Measurements from ENCODE around the gene KIAA0930.

The KIAA0930 gene

GRCh38 chr22:45216133-45217003 lies 24.3 kb downstream of the KIAA0930 start:
- DNase-seq (ENCODE audit: low spot score) = no peak

DNA sequence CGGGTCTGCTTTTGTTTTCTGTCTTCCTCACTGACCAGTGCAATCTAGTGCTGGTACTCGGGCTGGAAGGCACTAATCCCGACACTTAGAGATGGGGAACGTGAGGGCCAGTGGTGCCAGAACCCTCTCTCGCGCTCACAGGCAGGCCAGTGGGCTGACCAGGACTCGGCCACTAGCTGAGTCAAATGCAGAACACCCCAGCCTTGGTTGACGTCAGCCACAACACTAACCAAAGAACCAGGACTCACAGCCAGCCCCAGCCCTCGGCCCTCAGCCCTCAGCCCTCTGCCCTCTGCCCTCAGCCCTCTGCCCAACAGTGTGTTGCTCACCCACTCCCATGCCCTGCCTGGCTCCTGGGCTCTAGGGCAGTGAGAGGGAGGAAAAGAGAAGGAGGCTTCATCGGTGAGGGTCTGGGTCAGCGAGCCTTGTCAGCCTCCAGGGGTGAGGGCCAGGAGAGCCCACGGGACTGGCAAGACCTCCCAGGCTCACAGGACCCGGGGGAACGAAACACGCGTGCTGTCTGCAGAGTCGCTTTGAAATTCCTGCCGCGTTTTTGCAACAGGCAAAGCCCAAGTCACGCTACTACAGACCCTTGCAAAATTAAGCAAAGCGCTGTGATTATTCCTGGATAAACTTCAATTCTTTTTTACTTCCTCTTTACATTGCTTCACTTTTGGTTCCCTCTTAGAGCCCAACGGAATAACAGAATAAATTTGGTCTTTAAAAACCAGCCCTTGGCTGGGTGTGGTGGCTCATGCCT lies 27.5 kb downstream of the KIAA0930 start:
- DNase-seq (ENCODE audit: low spot score) = no peak

GRCh38 chr22:45212306-45212709 lies 28.4 kb downstream of the KIAA0930 start:
- no peak for DNase-seq (ENCODE audit: low spot score)

DNA sequence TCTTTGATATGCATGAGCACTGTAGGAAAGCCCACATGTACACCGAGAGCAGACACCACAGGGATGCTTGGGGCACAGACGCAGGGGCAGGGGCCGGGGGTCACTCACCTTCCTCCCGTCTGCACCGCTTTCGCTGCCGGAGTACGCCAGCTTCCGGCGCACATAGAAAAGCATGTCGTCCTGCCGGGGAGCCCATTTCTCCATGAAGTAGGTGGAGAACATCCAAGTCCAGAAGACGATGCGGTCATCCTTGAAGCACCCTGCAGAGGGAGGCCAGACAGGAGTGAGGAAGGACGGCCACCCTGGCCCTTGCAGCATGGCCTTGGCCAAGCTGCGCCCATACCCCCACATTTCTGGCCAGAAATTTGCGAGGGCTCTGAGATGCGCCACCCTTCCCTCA lies 28.8 kb downstream of the KIAA0930 start:
- no peak for DNase-seq (ENCODE audit: low spot score)

DNA sequence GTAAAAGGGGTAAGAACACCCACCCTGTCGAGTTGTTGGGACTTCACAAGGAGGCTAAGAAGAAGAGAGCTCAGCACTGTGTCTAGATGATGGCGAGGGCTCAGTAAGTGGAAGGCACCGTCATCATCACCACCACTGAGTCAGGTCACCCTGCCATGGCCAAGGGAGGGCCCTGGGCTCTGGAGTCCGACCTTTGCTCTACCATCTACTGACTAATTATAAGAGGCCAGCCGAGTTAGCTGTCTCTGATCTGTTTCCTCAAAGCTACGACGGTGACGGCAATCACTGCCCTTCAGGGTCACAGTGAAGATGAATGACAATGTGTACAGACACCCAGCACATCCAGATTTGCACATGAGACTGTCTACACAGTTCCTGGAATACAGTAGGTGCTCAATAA lies 29.3 kb downstream of the KIAA0930 start:
- no peak for DNase-seq (ENCODE audit: low spot score)

DNA sequence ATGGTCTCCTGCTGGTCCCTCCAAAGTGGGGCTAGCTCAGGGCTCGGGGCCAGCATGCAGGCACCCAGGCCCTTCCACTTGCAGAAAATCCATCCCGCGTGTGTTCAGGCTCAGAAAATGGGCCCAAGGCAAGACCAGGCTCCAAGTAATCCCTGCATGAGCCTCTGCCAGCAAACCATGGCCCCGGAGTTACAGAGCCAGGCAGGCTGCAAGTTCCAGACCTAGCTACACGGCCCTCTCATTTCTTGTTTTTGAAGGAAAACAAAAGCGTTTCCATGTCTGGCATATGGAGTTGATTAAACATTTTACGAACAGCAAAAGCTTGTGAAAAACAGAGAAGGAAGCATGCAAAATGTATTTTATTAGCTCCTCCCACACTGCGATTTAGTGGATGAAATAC lies 29.7 kb downstream of the KIAA0930 start:
- no peak for DNase-seq (ENCODE audit: low spot score)

DNA sequence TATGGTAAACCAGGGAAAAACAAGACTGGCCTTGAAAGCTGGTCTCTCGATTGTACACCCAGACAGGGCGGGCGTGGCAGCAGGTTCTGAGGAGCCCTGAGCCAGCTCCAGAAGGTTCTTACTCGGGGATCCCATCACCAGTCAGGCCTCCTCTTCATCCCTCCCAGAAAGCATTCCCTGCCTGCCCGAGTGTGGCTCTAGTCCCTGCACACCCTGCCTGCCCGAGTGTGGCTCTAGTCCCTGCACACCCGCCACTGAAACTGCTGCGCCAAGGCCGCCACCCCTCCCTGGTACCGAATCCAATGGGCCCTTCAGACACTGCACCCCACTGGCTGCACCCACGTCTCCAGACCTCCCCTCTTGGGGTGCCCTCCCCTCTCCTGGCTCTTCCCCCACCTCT lies 30.1 kb downstream of the KIAA0930 start:
- no peak for DNase-seq (ENCODE audit: low spot score)

DNA sequence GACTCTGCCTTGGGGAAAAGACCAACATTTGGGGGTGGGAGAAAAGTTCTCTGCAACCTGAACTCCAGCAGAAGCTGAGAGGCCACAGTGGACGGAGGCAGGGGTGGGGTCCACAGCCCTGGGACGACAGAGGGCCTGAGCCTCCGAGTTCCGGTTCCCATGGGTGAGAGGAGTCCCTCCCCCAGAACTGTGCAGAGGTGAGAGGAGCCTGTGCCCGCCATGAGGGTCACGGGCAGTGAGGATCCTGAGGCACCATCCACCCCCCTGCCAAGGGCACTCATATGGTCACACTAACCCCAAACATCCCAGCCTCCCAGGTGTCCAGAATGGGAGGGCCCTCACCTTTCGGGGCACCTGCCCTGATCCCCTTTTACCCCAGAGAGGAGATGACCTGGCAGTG lies 30.5 kb downstream of the KIAA0930 start:
- DNase-seq (ENCODE audit: low spot score) = no peak

DNA sequence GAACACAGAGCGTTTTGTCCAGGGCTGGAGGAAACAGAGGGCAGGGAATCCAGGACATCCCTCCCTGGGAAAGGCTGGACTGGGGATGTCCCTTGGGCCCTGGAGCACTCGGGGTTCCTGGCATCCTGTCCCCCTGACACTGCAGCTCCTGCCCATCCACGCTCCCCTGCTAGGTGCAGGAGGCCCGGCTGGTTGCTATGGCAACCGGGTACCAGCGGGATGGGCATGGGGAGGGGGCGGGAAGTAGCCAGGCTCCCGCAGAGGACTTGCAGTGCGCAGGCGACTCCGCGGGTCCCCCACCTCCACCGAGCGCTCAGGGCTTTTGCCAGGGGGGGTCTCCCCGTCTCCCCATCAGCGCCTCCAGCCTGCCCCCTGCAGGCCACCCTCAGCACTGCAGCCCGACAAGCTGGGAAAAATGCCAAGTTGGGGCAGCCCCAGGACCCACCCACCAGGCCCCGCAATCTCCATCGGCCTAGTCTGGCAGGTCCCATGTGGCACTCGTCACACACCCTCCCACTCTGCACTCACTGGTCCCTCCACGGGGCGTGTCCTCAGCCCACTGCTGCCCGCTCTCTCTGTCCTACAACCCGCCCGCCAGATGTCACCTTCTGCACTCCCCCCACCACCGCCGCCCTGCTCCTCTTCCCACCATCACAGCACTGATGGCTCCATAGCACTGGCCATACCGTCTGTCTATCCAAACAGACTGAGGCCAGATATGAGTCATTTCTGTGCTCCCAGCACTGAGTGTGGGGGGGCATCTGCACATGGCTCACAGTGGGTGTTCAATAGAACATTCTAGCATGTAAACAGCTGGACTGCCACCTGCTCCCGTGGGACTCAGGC lies 31.5 kb downstream of the KIAA0930 start:
- DNase-seq (ENCODE audit: low spot score) = no peak

- DNase-seq (ENCODE audit: low spot score) = no peak
Observed at GRCh38 chr22:45208696-45208992, 32.0 kb downstream of the KIAA0930 start.

DNA sequence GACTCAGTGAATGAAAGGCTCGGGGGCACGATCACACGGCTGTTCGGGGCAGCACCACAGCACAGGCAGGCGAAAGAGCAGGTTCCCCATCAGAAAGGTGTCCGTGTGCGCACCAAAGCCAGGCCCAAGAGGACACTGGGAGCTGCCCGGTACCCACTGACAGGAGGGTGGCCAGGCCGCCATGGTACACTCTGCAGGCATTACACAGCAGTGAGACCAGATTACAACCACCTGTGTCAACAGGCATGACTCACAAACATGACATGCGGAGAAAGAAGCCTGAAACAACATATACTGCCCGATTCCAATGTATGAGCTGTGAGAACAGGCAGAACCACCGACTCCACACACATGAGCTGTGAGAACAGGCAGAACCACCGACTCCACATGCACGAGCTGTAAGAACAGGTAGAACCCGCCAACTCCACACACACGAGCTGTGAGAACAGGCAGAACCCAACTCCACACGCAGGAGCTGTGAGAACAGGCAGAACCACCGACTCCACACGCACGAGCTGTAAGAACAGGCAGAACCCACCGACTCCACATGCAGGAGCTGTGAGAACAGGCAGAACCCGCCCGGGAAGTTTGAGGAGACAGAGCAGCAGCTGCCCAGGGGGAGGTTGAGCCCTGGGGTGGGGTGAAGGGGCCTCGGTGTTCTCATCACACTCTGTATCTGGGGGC lies 32.6 kb downstream of the KIAA0930 start:
- no peak for DNase-seq (ENCODE audit: low spot score)

- DNase-seq (ENCODE audit: low spot score) = no peak
Observed at GRCh38 chr22:45207533-45207932, 33.2 kb downstream of the KIAA0930 start.

DNA sequence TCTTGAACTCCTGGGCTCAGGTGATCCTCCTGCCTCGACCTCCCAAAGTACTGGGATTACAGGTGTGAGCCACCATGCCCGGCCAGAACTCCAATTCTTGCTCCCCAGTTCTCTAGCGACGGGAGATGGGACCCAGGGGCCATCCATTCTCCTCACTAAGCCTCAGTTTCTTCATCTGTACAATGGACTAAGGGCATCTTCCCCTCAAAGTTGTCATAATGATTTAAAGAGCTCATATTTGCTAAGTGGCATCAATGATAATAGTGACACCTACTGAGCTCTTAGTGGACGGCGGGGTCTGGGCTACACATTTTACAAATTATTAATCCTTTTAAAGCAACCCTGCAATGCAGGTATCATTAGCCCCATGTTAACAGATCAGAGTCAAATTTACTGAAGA lies 34.5 kb downstream of the KIAA0930 start:
- no peak for DNase-seq (ENCODE audit: low spot score)

DNA sequence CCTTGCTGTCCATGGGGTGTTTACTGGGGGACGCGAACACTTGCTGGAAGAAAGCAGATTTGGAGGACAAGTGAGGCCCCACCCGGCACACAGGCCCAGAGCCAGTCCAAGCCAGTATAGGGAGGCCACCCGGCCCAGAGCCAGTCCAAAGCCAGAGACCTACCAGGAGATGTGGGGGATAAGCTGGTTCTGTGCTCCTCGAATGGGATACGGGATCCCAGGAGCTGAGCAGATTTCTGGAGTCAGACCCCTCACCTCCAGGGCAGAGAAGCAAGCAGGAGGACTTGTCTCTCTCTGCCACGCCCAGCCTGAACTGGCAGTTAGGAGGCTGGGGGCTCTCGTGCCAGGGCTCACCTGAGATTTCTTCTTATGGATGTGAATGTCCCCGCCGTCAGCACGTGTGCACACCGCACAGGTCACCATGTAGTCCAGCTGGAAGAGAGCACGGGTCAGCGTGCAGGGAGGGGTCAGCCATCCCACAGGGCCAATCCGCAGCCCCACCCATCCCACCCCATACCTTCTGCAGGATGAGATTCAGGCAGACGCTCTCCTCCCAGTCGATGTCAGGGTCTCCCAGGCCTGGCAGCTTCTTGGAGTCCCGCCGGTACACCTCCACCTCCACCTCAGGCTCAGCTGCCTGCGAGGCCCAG lies 35.3 kb downstream of the KIAA0930 start:
- DNase-seq (ENCODE audit: low spot score) = no peak

DNA sequence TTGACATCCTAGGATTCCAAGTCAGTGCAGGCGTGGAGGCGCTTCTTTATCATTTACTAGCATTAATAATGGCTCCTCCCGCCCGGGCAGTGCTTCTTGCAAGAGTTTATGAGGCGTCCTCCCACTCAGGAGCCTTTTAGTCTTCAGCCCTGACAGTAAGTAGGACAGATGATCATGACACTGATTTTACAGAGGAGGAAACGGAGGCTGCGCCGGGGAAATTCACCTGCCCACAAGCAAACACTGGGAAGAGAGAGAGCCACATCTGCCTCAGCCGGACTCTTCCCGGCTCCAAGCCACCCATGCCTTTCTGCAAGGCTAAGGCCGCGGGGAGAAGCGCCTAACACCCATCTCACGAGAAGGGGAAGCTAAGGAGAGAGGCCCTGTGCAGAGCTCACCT lies 35.9 kb downstream of the KIAA0930 start:
- no peak for DNase-seq (ENCODE audit: low spot score)

DNA sequence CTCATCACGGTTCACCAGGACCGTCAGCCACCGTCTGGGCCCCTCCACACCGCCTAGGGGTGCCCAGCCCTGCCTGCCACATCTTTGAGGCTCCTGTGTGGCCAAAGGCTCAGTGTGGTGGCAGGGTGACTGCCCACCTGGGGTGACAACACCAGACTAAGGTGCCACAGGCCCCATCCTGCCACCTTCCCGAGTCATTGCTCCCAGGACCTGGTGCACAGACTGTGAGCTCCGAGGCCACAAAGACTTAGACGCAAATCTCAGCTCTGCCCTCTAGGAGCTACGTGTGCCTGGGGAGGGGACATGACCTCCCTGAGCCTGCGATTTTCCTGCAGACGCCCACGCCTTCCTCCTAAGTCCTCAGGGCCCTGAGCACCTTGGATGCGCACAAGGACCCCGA lies 36.5 kb downstream of the KIAA0930 start:
- DNase-seq (ENCODE audit: low spot score) = no peak

GRCh38 chr22:45203150-45203951 lies 37.3 kb downstream of the KIAA0930 start:
- no peak for DNase-seq (ENCODE audit: low spot score)

- no peak for DNase-seq (ENCODE audit: low spot score)
Observed at GRCh38 chr22:45202333-45203149, 38.2 kb downstream of the KIAA0930 start.

GRCh38 chr22:45201678-45202332 lies 38.9 kb downstream of the KIAA0930 start:
- no peak for DNase-seq (ENCODE audit: low spot score)
